ENCODE data around the gene ITPRID2.

Gene ITPRID2

DNA sequence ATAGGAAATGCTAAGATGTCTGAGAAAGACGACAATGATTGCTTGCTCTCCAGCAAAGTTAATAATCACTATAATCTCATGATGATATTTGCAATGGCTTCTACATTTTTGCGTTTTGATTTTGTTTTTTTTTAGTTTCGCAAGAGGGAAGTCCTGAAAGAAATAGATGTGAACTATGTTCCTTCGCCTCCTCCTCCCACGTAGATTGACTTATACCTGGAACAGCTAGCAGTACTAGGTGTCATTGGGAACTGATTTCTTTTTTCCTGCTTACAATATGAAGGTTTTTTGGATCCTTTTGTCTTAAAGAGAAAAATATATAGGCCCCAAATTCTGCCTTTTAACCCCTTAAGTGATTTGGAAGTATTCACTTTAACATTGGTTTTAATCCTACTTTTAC, 26.7 kb downstream of the ITPRID2 start:
- no peak overlapping the region for H3K4me3 ChIP-seq (ENCODE audit: low read depth in 1 of 2, low read length in 2 of 2)
- H3K9me3 ChIP-seq (ENCODE audit: control insufficient read depth in 1 of 2, low read length in 2 of 2): no peaks in the 10 kb centered on the region
- H3K27me3 ChIP-seq (ENCODE audit: low read depth, low read length): no peaks in the 10 kb centered on the region
- H3K36me3 ChIP-seq (ENCODE audit: control insufficient read depth in 1 of 2, insufficient read depth in 2 of 2, low read length in 2 of 2): peaks cover 65 to 73% of the 10 kb centered on the region in 2 donors
- H3K27ac ChIP-seq (ENCODE audit: low read length): no peak overlapping the region
- peaks cover 5 to 7% of the 10 kb centered on the region in 2 donors for H3K4me1 ChIP-seq (ENCODE audit: control insufficient read depth in 1 of 2, insufficient read depth in 2 of 2, low read length in 2 of 2)

DNA sequence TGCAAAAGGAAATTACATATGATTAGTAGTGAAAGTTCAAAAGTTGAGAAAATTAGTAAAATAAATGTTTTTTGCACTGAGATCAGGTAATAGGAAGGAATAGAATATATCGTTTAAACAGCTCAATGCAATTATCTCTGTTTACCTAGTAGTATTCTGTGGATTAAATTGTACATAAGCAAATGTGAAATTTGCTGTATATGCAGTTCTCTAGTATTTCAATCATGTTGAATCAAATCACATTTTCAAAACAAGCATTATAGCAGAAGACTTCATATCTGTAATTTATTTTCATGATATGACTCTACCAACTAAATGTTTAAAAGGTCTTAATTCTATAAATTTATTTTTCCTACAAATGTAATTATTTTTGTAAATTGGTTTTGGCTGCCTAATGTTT, 31.6 kb downstream of the ITPRID2 start:
- H3K36me3 ChIP-seq (ENCODE audit: control insufficient read depth in 1 of 2, insufficient read depth in 2 of 2, low read length in 2 of 2): peaks cover 37 to 54% of the 10 kb centered on the region in 2 donors
- no peaks in the 10 kb centered on the region for H3K27me3 ChIP-seq (ENCODE audit: low read depth, low read length)
- no peaks in the 10 kb centered on the region for H3K9me3 ChIP-seq (ENCODE audit: control insufficient read depth in 1 of 2, low read length in 2 of 2)
- H3K4me1 ChIP-seq (ENCODE audit: control insufficient read depth in 1 of 2, insufficient read depth in 2 of 2, low read length in 2 of 2): peaks cover 6 to 11% of the 10 kb centered on the region in 2 donors
- H3K27ac ChIP-seq (ENCODE audit: low read length): no peak overlapping the region
- no peak overlapping the region for H3K4me3 ChIP-seq (ENCODE audit: low read depth in 1 of 2, low read length in 2 of 2)

DNA sequence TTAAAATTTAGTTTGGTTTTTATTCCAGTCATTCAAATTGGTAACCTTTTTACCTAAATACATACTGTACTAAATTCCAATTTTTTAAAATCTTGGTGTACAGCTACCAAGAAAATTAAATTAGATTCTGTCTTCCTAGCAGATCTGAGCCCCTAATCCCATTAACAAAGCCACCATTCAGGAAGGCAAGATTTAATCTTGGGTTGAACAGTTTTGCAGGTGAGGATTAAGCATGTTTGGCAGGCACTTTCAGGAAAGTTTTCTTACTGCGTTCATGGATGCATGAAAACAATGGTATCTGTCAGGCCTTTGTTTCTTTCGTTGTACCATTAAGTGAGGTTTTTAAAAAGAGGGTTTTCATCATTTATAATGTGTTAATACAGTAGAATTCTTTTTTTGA, 32.8 kb downstream of the ITPRID2 start:
- no peaks in the 10 kb centered on the region for H3K9me3 ChIP-seq (ENCODE audit: control insufficient read depth in 1 of 2, low read length in 2 of 2)
- no peaks in the 10 kb centered on the region for H3K27me3 ChIP-seq (ENCODE audit: low read depth, low read length)
- no peak overlapping the region for H3K4me3 ChIP-seq (ENCODE audit: low read depth in 1 of 2, low read length in 2 of 2)
- peaks cover 24 to 45% of the 10 kb centered on the region in 2 donors for H3K36me3 ChIP-seq (ENCODE audit: control insufficient read depth in 1 of 2, insufficient read depth in 2 of 2, low read length in 2 of 2)
- H3K27ac ChIP-seq (ENCODE audit: low read length): no peak overlapping the region
- H3K4me1 ChIP-seq (ENCODE audit: control insufficient read depth in 1 of 2, insufficient read depth in 2 of 2, low read length in 2 of 2): peaks cover 6 to 11% of the 10 kb centered on the region in 2 donors

DNA sequence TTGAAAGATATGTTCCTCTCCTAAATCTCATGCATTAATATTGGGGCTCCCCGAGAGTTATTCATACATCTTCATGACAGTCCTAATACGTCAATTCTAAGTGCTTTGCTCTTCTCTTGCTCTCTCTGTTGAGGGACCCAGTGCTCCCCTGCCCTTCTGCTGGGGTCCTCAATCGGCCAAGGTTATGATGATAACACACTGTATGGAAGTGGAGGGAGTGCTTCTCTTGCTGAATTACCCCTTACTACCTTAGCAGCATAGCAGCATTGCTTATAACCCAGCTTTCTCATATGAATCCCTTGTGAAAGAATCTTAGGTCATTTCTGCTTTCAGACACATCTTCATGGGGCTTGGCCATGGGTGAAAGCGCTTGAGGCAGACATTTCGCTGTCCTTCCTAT, 43.2 kb downstream of the ITPRID2 start:
- Histone ChIP-seq H3K27me3 (ENCODE audit: low read depth, low read length) (no peaks in the 10 kb centered on the region), H3K36me3 (ENCODE audit: control insufficient read depth in 1 of 2, insufficient read depth in 2 of 2, low read length in 2 of 2) (no peaks in the 10 kb centered on the region), H3K4me3 (ENCODE audit: low read depth in 1 of 2, low read length in 2 of 2) (no peak overlapping the region), H3K4me1 (ENCODE audit: control insufficient read depth in 1 of 2, insufficient read depth in 2 of 2, low read length in 2 of 2) (peaks cover 0 to 21% of the 10 kb centered on the region in 2 donors), H3K27ac (ENCODE audit: low read length) (no peak overlapping the region), H3K9me3 (ENCODE audit: control insufficient read depth in 1 of 2, low read length in 2 of 2) (no peaks in the 10 kb centered on the region)

DNA sequence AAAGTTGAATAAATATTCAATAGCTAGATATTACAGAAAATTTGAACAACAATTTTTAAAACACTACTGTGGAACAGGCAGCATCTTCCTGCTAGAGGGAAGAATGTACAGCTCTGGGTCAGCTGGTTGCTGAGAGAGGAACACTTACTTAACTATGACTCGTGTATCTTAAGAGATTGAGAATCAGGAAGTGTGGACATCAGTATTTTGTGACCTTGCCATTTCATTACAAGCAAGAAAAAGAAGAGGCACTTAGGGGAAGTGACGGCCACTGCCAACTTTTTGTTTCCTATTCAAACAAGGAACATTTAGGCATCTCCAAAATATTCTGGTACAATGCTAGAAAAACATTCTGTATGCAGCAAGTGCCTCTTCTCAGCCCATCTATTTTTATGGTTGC, 45.9 kb downstream of the ITPRID2 start:
- no peak overlapping the region for H3K4me3 ChIP-seq (ENCODE audit: low read depth in 1 of 2, low read length in 2 of 2)
- H3K9me3 ChIP-seq (ENCODE audit: control insufficient read depth in 1 of 2, low read length in 2 of 2): no peaks in the 10 kb centered on the region
- no peaks in the 10 kb centered on the region for H3K27me3 ChIP-seq (ENCODE audit: low read depth, low read length)
- H3K4me1 ChIP-seq (ENCODE audit: control insufficient read depth in 1 of 2, insufficient read depth in 2 of 2, low read length in 2 of 2): peaks cover 0 to 21% of the 10 kb centered on the region in 2 donors
- no peaks in the 10 kb centered on the region for H3K36me3 ChIP-seq (ENCODE audit: control insufficient read depth in 1 of 2, insufficient read depth in 2 of 2, low read length in 2 of 2)
- H3K27ac ChIP-seq (ENCODE audit: low read length): peak overlapping the region; percentile 31

DNA sequence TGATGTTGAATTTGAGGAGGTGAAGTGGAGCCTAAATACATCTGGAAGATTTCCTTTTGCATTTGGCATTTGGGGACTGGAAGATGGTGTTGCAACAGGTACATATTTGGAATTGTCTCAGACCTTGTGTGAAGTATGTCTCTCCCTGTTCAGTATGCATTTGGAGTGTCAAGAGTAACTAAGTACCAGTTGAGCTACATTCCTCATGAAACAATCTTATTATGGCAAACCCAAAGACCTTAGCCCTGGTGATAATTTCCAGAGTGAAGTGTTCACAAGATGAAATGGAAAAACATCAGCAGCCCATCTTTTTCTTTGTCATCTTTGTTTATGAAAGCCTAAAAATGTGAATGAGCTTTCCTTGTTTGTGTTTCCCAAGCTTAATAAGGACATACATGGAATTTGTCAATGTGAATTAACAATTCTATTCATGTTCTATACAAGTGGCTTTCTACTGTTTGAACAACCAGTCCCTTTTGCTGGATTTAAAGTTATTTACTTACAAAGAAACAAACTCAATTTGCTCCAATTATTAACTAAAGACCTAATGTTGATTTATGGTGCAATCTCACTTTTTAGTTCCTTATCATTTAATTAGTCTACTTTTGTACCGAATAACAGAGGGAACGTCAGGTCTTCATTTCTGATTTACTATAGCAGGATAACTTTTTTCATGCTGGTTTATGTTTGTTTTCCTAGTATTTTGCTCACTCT, 52.0 kb downstream of the ITPRID2 start:
- Histone ChIP-seq H3K4me1 (ENCODE audit: control insufficient read depth in 1 of 2, insufficient read depth in 2 of 2, low read length in 2 of 2) (no peaks in the 10 kb centered on the region), H3K9me3 (ENCODE audit: control insufficient read depth in 1 of 2, low read length in 2 of 2) (no peaks in the 10 kb centered on the region), H3K27ac (ENCODE audit: low read length) (peak overlapping the region; percentile 21), H3K27me3 (ENCODE audit: low read depth, low read length) (no peaks in the 10 kb centered on the region), H3K4me3 (ENCODE audit: low read depth in 1 of 2, low read length in 2 of 2) (no peak overlapping the region), H3K36me3 (ENCODE audit: control insufficient read depth in 1 of 2, insufficient read depth in 2 of 2, low read length in 2 of 2) (no peaks in the 10 kb centered on the region)

DNA sequence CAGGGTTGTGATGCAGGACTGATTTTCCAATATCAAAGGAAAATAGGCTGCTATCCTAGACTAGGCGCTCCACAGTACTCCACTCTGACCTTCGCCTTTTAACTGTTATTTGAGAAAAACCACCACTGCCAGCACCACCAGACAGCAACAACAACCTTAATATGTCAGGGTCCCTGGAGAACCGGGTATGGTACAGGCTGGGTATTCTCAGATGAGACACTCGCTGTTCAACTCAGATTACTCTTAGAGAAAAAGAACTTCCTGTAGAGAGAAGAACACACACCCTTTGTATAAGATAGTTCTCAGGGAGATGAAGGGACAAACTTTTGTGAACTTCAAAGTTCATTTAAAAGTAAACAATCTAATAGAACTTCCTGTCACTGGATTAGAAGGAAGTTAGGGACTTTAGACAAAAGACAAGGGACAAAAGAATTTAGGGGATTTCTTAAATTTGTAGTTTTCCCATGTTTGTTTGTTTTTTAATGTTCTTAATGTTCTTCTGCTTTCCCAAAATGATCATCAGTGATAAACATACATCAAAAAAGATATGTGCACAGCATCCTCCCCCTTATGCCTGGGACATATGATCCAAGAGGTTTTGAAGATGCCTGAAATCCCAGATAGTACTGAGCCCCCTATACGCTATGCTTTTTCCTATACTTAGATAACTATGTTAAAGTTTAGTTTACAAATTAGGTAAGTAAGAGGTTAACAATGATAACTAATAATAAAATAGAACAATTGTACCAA, 52.8 kb downstream of the ITPRID2 start:
- no peaks in the 10 kb centered on the region for H3K9me3 ChIP-seq (ENCODE audit: control insufficient read depth in 1 of 2, low read length in 2 of 2)
- no peak overlapping the region for H3K4me3 ChIP-seq (ENCODE audit: low read depth in 1 of 2, low read length in 2 of 2)
- H3K36me3 ChIP-seq (ENCODE audit: control insufficient read depth in 1 of 2, insufficient read depth in 2 of 2, low read length in 2 of 2): no peaks in the 10 kb centered on the region
- H3K27me3 ChIP-seq (ENCODE audit: low read depth, low read length): no peaks in the 10 kb centered on the region
- no peaks in the 10 kb centered on the region for H3K4me1 ChIP-seq (ENCODE audit: control insufficient read depth in 1 of 2, insufficient read depth in 2 of 2, low read length in 2 of 2)
- H3K27ac ChIP-seq (ENCODE audit: low read length): peak overlapping the region; percentile 21

DNA sequence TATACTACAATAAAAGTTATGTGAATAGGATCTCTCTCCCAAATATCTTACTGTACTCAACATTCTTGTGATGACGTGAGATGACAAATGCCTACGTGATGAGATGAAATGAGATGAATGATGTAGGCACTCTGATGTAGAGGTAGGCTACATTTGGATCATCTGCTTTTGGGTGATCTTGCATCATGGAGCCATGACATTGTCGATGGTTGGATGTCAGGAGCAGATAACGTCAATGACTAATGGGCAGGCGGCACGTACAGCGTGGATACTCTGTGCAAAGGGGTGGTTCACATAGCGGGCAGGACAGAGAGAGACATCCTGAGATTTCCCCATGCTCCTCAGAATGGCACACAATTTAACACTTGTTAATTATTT, 53.4 kb downstream of the ITPRID2 start:
- Histone ChIP-seq H3K4me1 (ENCODE audit: control insufficient read depth in 1 of 2, insufficient read depth in 2 of 2, low read length in 2 of 2) (no peaks in the 10 kb centered on the region), H3K36me3 (ENCODE audit: control insufficient read depth in 1 of 2, insufficient read depth in 2 of 2, low read length in 2 of 2) (no peaks in the 10 kb centered on the region), H3K27me3 (ENCODE audit: low read depth, low read length) (no peaks in the 10 kb centered on the region), H3K27ac (ENCODE audit: low read length) (no peak overlapping the region), H3K9me3 (ENCODE audit: control insufficient read depth in 1 of 2, low read length in 2 of 2) (no peaks in the 10 kb centered on the region), H3K4me3 (ENCODE audit: low read depth in 1 of 2, low read length in 2 of 2) (no peak overlapping the region)

DNA sequence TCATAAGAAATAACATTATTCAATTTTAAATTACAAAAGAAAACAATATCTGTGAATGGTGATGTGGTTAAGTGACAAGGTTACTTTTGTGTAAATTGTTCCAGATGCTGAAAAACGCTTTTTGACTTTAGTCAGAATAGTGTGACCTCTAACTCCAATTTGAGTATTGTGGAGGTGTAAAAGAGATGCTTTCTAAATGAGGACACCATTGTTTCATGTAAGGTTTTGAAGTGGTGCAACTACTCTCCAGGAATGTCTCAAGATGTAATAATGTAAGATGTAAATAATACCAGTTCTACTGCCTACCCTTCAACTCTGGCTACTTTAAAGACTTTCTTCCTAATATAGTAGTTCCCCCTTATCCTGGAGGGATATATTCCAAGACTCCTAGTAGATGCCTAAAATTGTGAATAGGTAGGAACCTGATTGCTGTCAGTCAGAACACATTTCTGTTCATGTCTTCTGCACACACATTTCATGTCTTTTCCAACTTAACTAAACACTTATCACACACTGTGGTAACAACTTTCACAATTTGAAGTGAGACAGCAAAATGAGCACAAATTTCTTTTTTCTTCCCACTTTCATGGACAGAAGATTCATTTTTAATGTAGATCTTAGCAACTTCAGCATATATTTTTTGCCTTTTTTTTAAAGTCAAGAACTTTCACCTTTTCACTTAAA, 55.1 kb downstream of the ITPRID2 start:
- Histone ChIP-seq H3K27ac (ENCODE audit: low read length) (no peak overlapping the region), H3K36me3 (ENCODE audit: control insufficient read depth in 1 of 2, insufficient read depth in 2 of 2, low read length in 2 of 2) (no peaks in the 10 kb centered on the region), H3K4me3 (ENCODE audit: low read depth in 1 of 2, low read length in 2 of 2) (no peak overlapping the region)

DNA sequence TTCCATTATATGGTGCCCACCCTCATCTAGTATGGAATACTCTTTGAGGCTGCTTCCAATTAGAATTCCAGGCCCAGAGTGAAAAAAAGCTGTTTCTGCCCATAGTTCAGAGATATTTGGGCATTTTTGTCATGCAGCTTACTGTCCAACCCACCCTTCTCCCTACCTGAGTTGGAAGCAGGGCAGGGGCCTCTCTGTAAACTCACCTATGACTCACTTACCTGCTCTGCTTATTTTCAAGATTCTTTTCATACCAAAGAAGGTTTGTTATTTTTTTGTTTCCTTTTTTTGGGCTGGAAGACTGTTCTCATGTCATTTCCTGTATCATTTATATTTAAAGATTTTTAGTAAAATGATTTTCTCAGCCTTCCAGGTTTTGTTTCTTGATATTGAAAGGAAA, 55.7 kb downstream of the ITPRID2 start:
- Histone ChIP-seq H3K9me3 (ENCODE audit: control insufficient read depth in 1 of 2, low read length in 2 of 2) (no peaks in the 10 kb centered on the region), H3K36me3 (ENCODE audit: control insufficient read depth in 1 of 2, insufficient read depth in 2 of 2, low read length in 2 of 2) (no peaks in the 10 kb centered on the region), H3K4me3 (ENCODE audit: low read depth in 1 of 2, low read length in 2 of 2) (no peak overlapping the region), H3K4me1 (ENCODE audit: control insufficient read depth in 1 of 2, insufficient read depth in 2 of 2, low read length in 2 of 2) (no peaks in the 10 kb centered on the region), H3K27me3 (ENCODE audit: low read depth, low read length) (no peaks in the 10 kb centered on the region), H3K27ac (ENCODE audit: low read length) (no peak overlapping the region)

More for the DNA sequence above, 55.1 kb downstream of the ITPRID2 start:
- Histone ChIP-seq H3K4me1 (ENCODE audit: control insufficient read depth in 1 of 2, insufficient read depth in 2 of 2, low read length in 2 of 2) (no peaks in the 10 kb centered on the region), H3K27me3 (ENCODE audit: low read depth, low read length) (no peaks in the 10 kb centered on the region), H3K9me3 (ENCODE audit: control insufficient read depth in 1 of 2, low read length in 2 of 2) (no peaks in the 10 kb centered on the region)

DNA sequence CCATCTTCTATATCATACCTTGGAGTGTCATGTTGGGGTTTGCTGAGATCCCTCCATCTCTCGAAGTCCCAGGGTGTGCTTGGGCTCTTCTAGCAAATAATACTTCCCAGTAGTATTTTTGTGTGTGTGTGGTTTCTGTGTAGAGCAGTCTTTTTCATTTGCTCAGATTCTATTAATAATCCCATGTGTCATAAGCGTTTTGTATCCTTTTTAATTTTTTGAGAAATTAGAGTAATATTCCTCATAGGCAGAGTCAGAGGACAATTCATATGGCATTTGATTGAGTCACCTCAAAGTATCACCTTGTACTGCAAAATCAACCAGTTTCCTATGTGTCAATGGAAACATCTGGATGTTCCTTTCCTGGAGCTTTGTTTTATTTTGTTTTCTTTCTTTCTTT, 56.7 kb downstream of the ITPRID2 start:
- Histone ChIP-seq H3K4me3 (ENCODE audit: low read depth in 1 of 2, low read length in 2 of 2) (no peak overlapping the region), H3K27ac (ENCODE audit: low read length) (no peak overlapping the region), H3K4me1 (ENCODE audit: control insufficient read depth in 1 of 2, insufficient read depth in 2 of 2, low read length in 2 of 2) (no peaks in the 10 kb centered on the region), H3K36me3 (ENCODE audit: control insufficient read depth in 1 of 2, insufficient read depth in 2 of 2, low read length in 2 of 2) (no peaks in the 10 kb centered on the region), H3K9me3 (ENCODE audit: control insufficient read depth in 1 of 2, low read length in 2 of 2) (no peaks in the 10 kb centered on the region), H3K27me3 (ENCODE audit: low read depth, low read length) (no peaks in the 10 kb centered on the region)
